Measurements from ENCODE around the gene NEURL4.

The NEURL4 gene

DNA sequence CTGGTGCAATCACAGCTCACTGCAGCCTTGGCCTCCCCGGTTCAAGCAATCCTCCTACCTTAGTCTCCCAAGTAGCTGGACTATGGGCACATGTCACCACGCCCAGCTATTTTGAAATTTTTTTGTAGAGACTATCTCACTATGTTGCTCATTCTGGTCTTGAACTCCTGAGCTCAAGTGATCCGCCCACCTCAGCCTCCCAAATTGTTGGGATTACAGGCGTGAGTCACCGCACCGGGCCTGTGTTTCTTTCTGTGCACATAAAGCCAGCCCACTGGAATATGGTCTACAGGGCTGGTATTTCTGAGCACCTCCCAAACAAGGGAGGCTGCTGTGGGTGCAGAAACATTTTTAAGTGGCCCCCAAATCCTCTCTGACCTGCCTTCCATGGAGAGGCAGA lies 34.2 kb upstream of the NEURL4 start:
- no peak for DNase-seq (ENCODE audit: low read depth)
- TF ChIP-seq, protein P1, sequence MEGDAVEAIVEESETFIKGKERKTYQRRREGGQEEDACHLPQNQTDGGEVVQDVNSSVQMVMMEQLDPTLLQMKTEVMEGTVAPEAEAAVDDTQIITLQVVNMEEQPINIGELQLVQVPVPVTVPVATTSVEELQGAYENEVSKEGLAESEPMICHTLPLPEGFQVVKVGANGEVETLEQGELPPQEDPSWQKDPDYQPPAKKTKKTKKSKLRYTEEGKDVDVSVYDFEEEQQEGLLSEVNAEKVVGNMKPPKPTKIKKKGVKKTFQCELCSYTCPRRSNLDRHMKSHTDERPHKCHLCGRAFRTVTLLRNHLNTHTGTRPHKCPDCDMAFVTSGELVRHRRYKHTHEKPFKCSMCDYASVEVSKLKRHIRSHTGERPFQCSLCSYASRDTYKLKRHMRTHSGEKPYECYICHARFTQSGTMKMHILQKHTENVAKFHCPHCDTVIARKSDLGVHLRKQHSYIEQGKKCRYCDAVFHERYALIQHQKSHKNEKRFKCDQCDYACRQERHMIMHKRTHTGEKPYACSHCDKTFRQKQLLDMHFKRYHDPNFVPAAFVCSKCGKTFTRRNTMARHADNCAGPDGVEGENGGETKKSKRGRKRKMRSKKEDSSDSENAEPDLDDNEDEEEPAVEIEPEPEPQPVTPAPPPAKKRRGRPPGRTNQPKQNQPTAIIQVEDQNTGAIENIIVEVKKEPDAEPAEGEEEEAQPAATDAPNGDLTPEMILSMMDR (conservative IDR thresholded peaks at IDR 0.05; ENCODE audit: low read depth, low read length), result no peak
- H3K4me3 ChIP-seq (ENCODE audit: low read length), result no peak overlapping the region

- TF ChIP-seq, protein P1 (conservative IDR thresholded peaks at IDR 0.05; ENCODE audit: low read depth, low read length), result no peak
- DNase-seq (ENCODE audit: low read depth), result no peak
- H3K4me3 ChIP-seq (ENCODE audit: low read length), result no peak overlapping the region
Measured at GRCh38 chr17:7361906-7362305, 32.8 kb upstream of the NEURL4 start.

DNA sequence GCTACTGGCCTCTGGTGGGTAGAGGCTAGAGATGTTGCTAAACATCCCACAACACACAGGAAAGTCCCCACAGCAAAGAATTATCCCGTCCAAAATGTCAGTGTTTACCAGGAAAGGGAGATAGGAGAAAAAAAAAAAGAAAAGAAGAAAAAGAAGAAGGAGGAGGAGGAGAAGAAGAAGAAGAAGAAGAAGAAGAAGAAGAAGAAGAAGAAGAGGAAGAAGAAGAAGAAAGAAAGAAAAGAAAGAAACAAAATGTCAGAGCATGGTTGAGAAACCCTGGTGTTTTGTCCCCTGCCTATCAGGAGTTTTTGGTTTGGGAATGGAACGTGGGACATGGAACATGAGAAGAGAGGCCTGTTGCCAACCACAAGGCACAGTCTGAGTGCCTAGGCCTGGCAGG lies 28.2 kb upstream of the NEURL4 start:
- no peak for DNase-seq (ENCODE audit: low read depth)
- no peak overlapping the region for H3K4me3 ChIP-seq (ENCODE audit: low read length)
- TF ChIP-seq, protein P1 (conservative IDR thresholded peaks at IDR 0.05; ENCODE audit: low read depth, low read length), result no peak

- DNase-seq (ENCODE audit: low read depth), result no peak
- no peak overlapping the region for H3K4me3 ChIP-seq (ENCODE audit: low read length)
- TF ChIP-seq, protein P1 (conservative IDR thresholded peaks at IDR 0.05; ENCODE audit: low read depth, low read length), result no peak
Measured at GRCh38 chr17:7356756-7357155, 27.6 kb upstream of the NEURL4 start.

DNA sequence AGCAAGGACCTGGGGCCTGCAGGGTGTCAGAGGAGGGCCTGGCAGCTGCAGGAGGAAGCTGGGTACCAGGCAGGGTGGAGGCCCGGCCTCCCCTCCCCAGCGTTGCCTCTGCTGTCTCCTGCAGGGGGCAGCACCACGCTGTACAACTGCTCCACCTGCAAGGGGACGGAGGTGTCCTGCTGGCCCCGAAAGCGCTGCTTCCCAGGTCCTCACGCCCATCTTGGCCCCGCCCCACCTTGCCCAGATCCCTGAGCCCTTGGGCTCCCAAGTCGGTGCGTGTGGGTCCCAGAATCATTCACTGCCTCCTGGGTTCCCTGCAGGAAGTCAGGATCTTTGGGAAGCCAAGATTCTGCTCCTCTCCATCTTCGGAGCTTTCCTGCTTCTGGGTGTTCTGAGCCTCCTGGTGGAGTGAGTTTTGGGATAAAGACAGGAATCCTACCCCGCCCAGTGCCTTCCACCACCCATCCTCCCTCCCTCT lies 27.0 kb upstream of the NEURL4 start:
- H3K4me3 ChIP-seq (ENCODE audit: low read length), result no peak overlapping the region

DNA sequence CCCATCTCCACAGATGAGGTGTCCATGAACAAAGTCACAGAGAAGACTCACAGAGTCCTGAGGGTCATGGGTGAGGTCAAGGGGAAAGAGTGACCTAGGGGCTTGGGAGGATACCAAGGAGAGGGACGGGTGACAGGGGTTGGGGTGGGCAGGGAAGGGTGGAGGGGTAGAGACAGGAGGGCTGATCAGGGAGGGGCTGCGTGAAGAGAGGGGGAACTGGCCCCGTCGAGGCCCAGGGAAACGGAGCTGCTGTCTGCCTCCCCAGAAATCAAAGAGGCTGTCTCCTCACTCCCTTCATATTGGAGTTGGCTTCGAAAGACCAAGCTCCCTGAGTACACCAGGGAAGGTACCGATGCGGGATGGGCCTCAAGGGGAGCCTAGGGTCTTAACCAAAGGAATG lies 26.4 kb upstream of the NEURL4 start:
- TF ChIP-seq, protein P1 (conservative IDR thresholded peaks at IDR 0.05; ENCODE audit: low read depth, low read length), result no peak
- DNase-seq (ENCODE audit: low read depth), result no peak
- H3K4me3 ChIP-seq (ENCODE audit: low read length), result no peak overlapping the region

More for the DNA sequence above, 27.0 kb upstream of the NEURL4 start:
- DNase-seq (ENCODE audit: low read depth), result no peak
- TF ChIP-seq, protein P1 (conservative IDR thresholded peaks at IDR 0.05; ENCODE audit: low read depth, low read length), result peak; percentile 88

- H3K4me3 ChIP-seq (ENCODE audit: low read length), result no peak within 1 kb of the TSS
- TF ChIP-seq, protein P1 (conservative IDR thresholded peaks at IDR 0.05; ENCODE audit: low read depth, low read length), result no peak
- DNase-seq (ENCODE audit: low read depth), result no peak
Measured at GRCh38 chr17:7355053-7355452, 25.9 kb upstream of the NEURL4 start, which contains the start of gene TMEM95. Gene TMEM95, plus strand, starts transcription at chr17:7355156. Its CDS starts 49 bp downstream, at chr17:7355205.

All from retinal pigment epithelial cell (primary cell).